ENCODE results near the gene FKBP11. TPM values are rescaled to one million over a fixed set of nuclear protein-coding genes. Genes with fewer than 3 reads are reported as not detected.
"Not testable (repeated sequence)": the region's sequence is repeated elsewhere in the genome, so short reads cannot be mapped to it uniquely, and the experiment has no call there.

Gene FKBP11
- total and polyA plus RNA-seq, 2 of the 13 experiments (the other 11 are each of a cell fraction or from before 2014, with no cell fraction given): 15.5 to 19.4 TPM

DNA sequence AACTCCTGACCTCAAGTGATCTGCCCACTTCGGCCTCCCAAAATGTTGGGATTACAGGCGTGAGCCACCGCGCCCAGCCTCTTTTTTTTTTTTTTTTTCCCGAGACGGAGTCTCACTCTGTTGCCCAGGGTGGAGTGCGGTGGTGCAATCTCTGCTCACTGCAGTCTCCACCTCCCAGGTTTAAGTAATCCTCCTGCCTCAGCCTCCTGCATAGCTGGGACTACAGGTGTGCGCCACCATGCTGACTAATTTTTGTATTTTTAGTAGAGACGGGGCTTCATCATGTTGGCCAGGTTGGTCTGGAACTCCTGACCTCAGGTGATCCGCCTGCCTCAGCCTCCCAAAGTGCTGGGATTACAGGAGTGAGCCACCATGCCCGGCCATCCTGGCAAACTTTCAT, 15.6 kb downstream of the FKBP11 start:
- H3K36me3 ChIP-seq (replicated peaks in 1 of 2; ENCODE audit: control insufficient read depth in 1 of 2, insufficient read depth in 2 of 2, low read length in 2 of 2); intact Hi-C loops (cut with micrococcal nuclease; ENCODE audit: unreplicated experiment); H4K20me1 ChIP-seq (ENCODE audit: insufficient read depth, low read length); H3K4me3 ChIP-seq (replicated peaks in 1 of 3; ENCODE audit: insufficient read depth in 1 of 3, low read depth in 2 of 3, low read length in 3 of 3); CTCF ChIA-PET (ENCODE audit: low intra/inter-chr PET ratio, low total read pairs); FAIRE-seq; BruUV-seq (replicated peaks); in situ Hi-C loops (cut with HindIII; ENCODE audit: extremely low pct_ligation_motif_present, low pct_unique_long_range_greater_than_20kb); H3K9ac ChIP-seq (ENCODE audit: insufficient read depth, low read depth, low read length); H3K9me3 ChIP-seq (ENCODE audit: low read length); H2AFZ ChIP-seq (ENCODE audit: low read length); DNase-seq (ENCODE audit: low spot score); H3K79me2 ChIP-seq (ENCODE audit: insufficient read depth, low read length); H3K27me3 ChIP-seq (ENCODE audit: control insufficient read depth in 1 of 2, insufficient read depth in 2 of 2, low read length in 2 of 2): not testable (repeated sequence)
- H3K4me2 ChIP-seq (ENCODE audit: low read depth, low read length): peak overlapping the region; percentile 30
- POLR2A ChIA-PET: interaction anchor here (0.7 to 1.3 kb wide), 9 partner anchors 9 to 1202 kb away, joined by 3 to 11 read pairs (median 3); partner anchors contain the start of genes ARF3, COX14, FKBP11 and RND1
- H3K27ac ChIP-seq (ENCODE audit: extremely low read length, insufficient read depth, low read length): peak overlapping the region; percentile 6
- WGBS (ENCODE audit: low lambda C conversion rate): 36% methylated on average over 11 of the region's 11 CpGs
- ATAC-seq: peak; percentile 8; the same call in 1 of the 3 replicates
- H3K4me1 ChIP-seq (ENCODE audit: insufficient read depth, low read length): peaks cover 79% of the 10 kb centered on the region
- TF ChIP-seq JUN (CRISPR knock-in tag; IDR thresholded peaks at IDR 0.05): 0 out of 2 replicates have a peak, but pooled peaks have one; percentile 4
- peak; percentile 87 for TF ChIP-seq ZNF121 (CRISPR knock-in tag; IDR thresholded peaks at IDR 0.05)
- 0 out of 2 replicates have a peak, but pooled peaks have one; percentile 28 for TF ChIP-seq ZMYM3 (CRISPR knock-in tag; IDR thresholded peaks at IDR 0.05)
- TF ChIP-seq ZNF460 (CRISPR knock-in tag; IDR thresholded peaks at IDR 0.05; ENCODE audit: borderline replicate concordance): peak; percentile 83; the same call in 1 of the 2 replicates
- TF ChIP-seq ZNF770 (CRISPR knock-in tag; IDR thresholded peaks at IDR 0.05): peak; percentile 90

- in situ Hi-C loops (cut with HindIII; ENCODE audit: extremely low pct_ligation_motif_present, low pct_unique_long_range_greater_than_20kb) (no loop called here), intact Hi-C loops (cut with micrococcal nuclease; ENCODE audit: unreplicated experiment) (no loop called here)
- CTCF ChIA-PET (ENCODE audit: low intra/inter-chr PET ratio, low total read pairs): interaction anchor here (0.9 kb wide), 1 partner anchor 54 kb away, joined by 4 read pairs; no protein-coding TSS in a partner anchor
- POLR2A ChIA-PET: interaction anchor here (0.9 kb wide), 1 partner anchor 18 kb away, joined by 3 read pairs; the partner anchor contains the start of gene FKBP11
- no peaks in the 10 kb centered on the region for H3K79me2 ChIP-seq (ENCODE audit: insufficient read depth, low read length)
- 0% methylated on average over 3 of the region's 3 CpGs for WGBS (ENCODE audit: low lambda C conversion rate)
- no peak for DNase-seq (ENCODE audit: low spot score)
- H3K4me3 ChIP-seq (replicated peaks in 1 of 3; ENCODE audit: insufficient read depth in 1 of 3, low read depth in 2 of 3, low read length in 3 of 3): peak overlapping the region in 2 of 3 experiments; percentile 16 to 36; a peak in 2 of 6 replicates
- peak overlapping the region; percentile 64 for H3K4me2 ChIP-seq (ENCODE audit: low read depth, low read length)
- no TSS peak for BruUV-seq (replicated peaks)
- H4K20me1 ChIP-seq (ENCODE audit: insufficient read depth, low read length): no peaks in the 10 kb centered on the region
- ATAC-seq: peak; percentile 19; the same call in 2 of the 3 replicates
- peaks cover 92% of the 10 kb centered on the region for H3K4me1 ChIP-seq (ENCODE audit: insufficient read depth, low read length)
- FAIRE-seq: peak; percentile 76
- H3K36me3 ChIP-seq (replicated peaks in 1 of 2; ENCODE audit: control insufficient read depth in 1 of 2, insufficient read depth in 2 of 2, low read length in 2 of 2): no peaks in the 10 kb centered on the region
- H2AFZ ChIP-seq (ENCODE audit: low read length): no peak overlapping the region
- no peak overlapping the region for H3K9ac ChIP-seq (ENCODE audit: insufficient read depth, low read depth, low read length)
- H3K9me3 ChIP-seq (ENCODE audit: low read length): no peaks in the 10 kb centered on the region
- H3K27ac ChIP-seq (ENCODE audit: extremely low read length, insufficient read depth, low read length): peak overlapping the region; percentile 31
- H3K27me3 ChIP-seq (ENCODE audit: control insufficient read depth in 1 of 2, insufficient read depth in 2 of 2, low read length in 2 of 2): no peaks in the 10 kb centered on the region
- TF ChIP-seq HNF1B (CRISPR knock-in tag; IDR thresholded peaks at IDR 0.05) (peak; percentile 33; the same call in 1 of the 2 replicates), TARDBP (CRISPR knock-in tag; IDR thresholded peaks at IDR 0.05) (0 out of 2 replicates have a peak, but pooled peaks have one; percentile 32), GABPB1 (CRISPR knock-in tag; IDR thresholded peaks at IDR 0.05) (no peak), NCOA2 (CRISPR knock-in tag; IDR thresholded peaks at IDR 0.05) (peak; percentile 77), MIER3 (CRISPR knock-in tag; IDR thresholded peaks at IDR 0.05; ENCODE audit: borderline replicate concordance) (peak; percentile 24; the same call in 1 of the 2 replicates), ETV5 (CRISPR knock-in tag; IDR thresholded peaks at IDR 0.05; ENCODE audit: borderline replicate concordance) (peak; percentile 23; the same call in 1 of the 2 replicates), FOXP1 (IDR thresholded peaks at IDR 0.05) (no peak), FOXP1 (CRISPR knock-in tag; IDR thresholded peaks at IDR 0.05) (peak; percentile 35; the same call in 1 of the 2 replicates)
- TF ChIP-seq, protein P1, sequence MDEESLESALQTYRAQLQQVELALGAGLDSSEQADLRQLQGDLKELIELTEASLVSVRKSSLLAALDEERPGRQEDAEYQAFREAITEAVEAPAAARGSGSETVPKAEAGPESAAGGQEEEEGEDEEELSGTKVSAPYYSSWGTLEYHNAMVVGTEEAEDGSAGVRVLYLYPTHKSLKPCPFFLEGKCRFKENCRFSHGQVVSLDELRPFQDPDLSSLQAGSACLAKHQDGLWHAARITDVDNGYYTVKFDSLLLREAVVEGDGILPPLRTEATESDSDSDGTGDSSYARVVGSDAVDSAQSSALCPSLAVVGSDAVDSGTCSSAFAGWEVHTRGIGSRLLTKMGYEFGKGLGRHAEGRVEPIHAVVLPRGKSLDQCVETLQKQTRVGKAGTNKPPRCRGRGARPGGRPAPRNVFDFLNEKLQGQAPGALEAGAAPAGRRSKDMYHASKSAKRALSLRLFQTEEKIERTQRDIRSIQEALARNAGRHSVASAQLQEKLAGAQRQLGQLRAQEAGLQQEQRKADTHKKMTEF (CRISPR knock-in tag; IDR thresholded peaks at IDR 0.05): peak; percentile 20; the same call in 1 of the 2 replicates
These were observed 18.0 kb downstream of the FKBP11 start for GRCh38 chr12:48907245-48907644.
